IMR-90 (cell line): Measurements from ENCODE around the gene TPO. TPM values are rescaled to one million over a fixed set of nuclear protein-coding genes. Genes with fewer than 3 reads are reported as not detected.

ENCODE experiments used
- ATAC-seq: fragments of 200-7000 bp; cut with Tn5 transposase; 2 replicates; pipeline ENCODE4 v1.9.1; 2020; ENCODE audit warnings: low read depth, mild to moderate bottlenecking, moderate library complexity
- BruUV-seq: library from RNA; stranded (reverse); fragments of 400-500 nt; replicated peaks from 2 replicates; lab custom pipeline; 2021; lab: Mats Ljungman, UMichigan
- CTCF ChIA-PET: fragments of 300-600 bp; formaldehyde crosslinking; extraction: SDS; loops from one replicate; lab custom pipeline; 2021; ENCODE audit warnings: antibody characterized with exemption; lab: Yijun Ruan, JAX
- POLR2A ChIA-PET: fragments of 300-600 bp; sonication (Branson Sonifier 250); formaldehyde crosslinking; loops from one replicate; lab custom pipeline; 2022; ENCODE audit warnings: antibody characterized with exemption; ENCODE audit not compliant: unreplicated experiment; lab: Charles Lee
- DNase-seq: peaks from one replicate; pipeline ENCODE4 v3.0.0; 2013
- H2AFZ ChIP-seq: replicated peaks from 2 replicates; pipeline ENCODE3; 2013; ENCODE audit warnings: low read length, mild to moderate bottlenecking; ENCODE audit not compliant: poor library complexity
- H2AK5ac ChIP-seq: 2 replicates; pipeline ENCODE4 v1.6.1; 2013; ENCODE audit warnings: low read depth, low read length, inconsistent platforms
- H2AK9ac ChIP-seq: replicated peaks from 2 replicates; pipeline ENCODE3; 2013; ENCODE audit warnings: mild to moderate bottlenecking, low read depth, low read length, moderate library complexity; ENCODE audit not compliant: poor library complexity
- H2BK120ac ChIP-seq: 2 replicates; pipeline ENCODE4 v1.6.1; 2013; ENCODE audit warnings: low read depth, low read length, inconsistent platforms
- H2BK15ac ChIP-seq: 3 replicates; pipeline ENCODE4 v1.6.1; 2013; ENCODE audit warnings: low read depth, low read length, inconsistent platforms
- H2BK20ac ChIP-seq: 2 replicates; pipeline ENCODE4 v1.6.1; 2013; ENCODE audit warnings: low read depth, mild to moderate bottlenecking, inconsistent platforms, low read length, moderate library complexity
- H2BK5ac ChIP-seq: 2 replicates; pipeline ENCODE4 v1.6.1; 2013; ENCODE audit warnings: mild to moderate bottlenecking, low read depth, low read length, inconsistent platforms; ENCODE audit not compliant: poor library complexity, severe bottlenecking
- H3K14ac ChIP-seq: replicated peaks from 2 replicates; pipeline ENCODE4 v1.6.1; 2013; ENCODE audit warnings: low read depth, low read length, inconsistent platforms
- H3K18ac ChIP-seq: 2 replicates; pipeline ENCODE4 v1.6.1; 2013; ENCODE audit warnings: low read depth, low read length, control low read depth
- H3K23ac ChIP-seq: 2 replicates; pipeline ENCODE4 v1.6.1; 2013; ENCODE audit warnings: low read depth, low read length, inconsistent platforms
- H3K27ac ChIP-seq: 2 replicates; pipeline ENCODE4 v1.5.1; 2013; ENCODE audit warnings: mild to moderate bottlenecking, control low read depth, low read length; ENCODE audit not compliant: insufficient read depth
- H3K27me3 ChIP-seq: 2 replicates; pipeline ENCODE4 v1.6.1; 2013; ENCODE audit warnings: low read length; ENCODE audit not compliant: control insufficient read depth, insufficient read depth
- H3K36me3 ChIP-seq: 2 replicates; pipeline ENCODE4 v1.6.1; 2013; ENCODE audit warnings: low read length, mixed read lengths; ENCODE audit not compliant: control insufficient read depth, insufficient read depth
- H3K4ac ChIP-seq: 2 replicates; pipeline ENCODE4 v1.6.1; 2013; ENCODE audit warnings: low read depth, low read length, inconsistent platforms
- H3K4me1 ChIP-seq: 2 replicates; pipeline ENCODE4 v1.6.1; 2013; ENCODE audit warnings: low read length, mixed read lengths; ENCODE audit not compliant: control insufficient read depth, insufficient read depth
- H3K4me2 ChIP-seq: 2 replicates; pipeline ENCODE4 v1.6.1; 2013; ENCODE audit warnings: low read depth, mild to moderate bottlenecking, control low read depth, low read length, moderate library complexity
- H3K4me3 ChIP-seq: 2 replicates; pipeline ENCODE4 v1.5.1; 2013; ENCODE audit warnings: low read depth, mild to moderate bottlenecking, control low read depth, low read length, moderate library complexity; ENCODE audit not compliant: insufficient read depth
- H3K56ac ChIP-seq: 2 replicates; pipeline ENCODE4 v1.6.1; 2013; ENCODE audit warnings: low read length, inconsistent platforms; ENCODE audit not compliant: insufficient read depth; ENCODE audit errors: extremely low read depth
- H3K79me1 ChIP-seq, 2 experiments: 2 replicates each; pipeline ENCODE4 v1.6.1; 2013; ENCODE audit warnings: low read length in 2 of 2, inconsistent platforms in 1 of 2, low read depth in 1 of 2
- H3K9ac ChIP-seq: 2 replicates; pipeline ENCODE4 v1.6.1; 2013; ENCODE audit warnings: low read depth, low read length, control low read depth
- H3K9me1 ChIP-seq: 2 replicates; pipeline ENCODE4 v1.6.1; 2013; ENCODE audit warnings: low read length, inconsistent platforms; ENCODE audit not compliant: insufficient read depth
- H3K9me3 ChIP-seq: 2 replicates; pipeline ENCODE4 v1.6.1; 2013; ENCODE audit warnings: low read length; ENCODE audit not compliant: control insufficient read depth, insufficient read depth
- H4K20me1 ChIP-seq: 2 replicates; pipeline ENCODE4 v1.6.1; 2013; ENCODE audit warnings: low read length, inconsistent platforms; ENCODE audit not compliant: insufficient read depth
- H4K5ac ChIP-seq: 2 replicates; pipeline ENCODE4 v1.6.1; 2013; ENCODE audit warnings: mild to moderate bottlenecking, low read depth, low read length, control low read depth
- H4K8ac ChIP-seq, 2 experiments: 2 replicates each; pipeline ENCODE4 v1.6.1; 2013; ENCODE audit warnings: low read depth in 2 of 2, low read length in 2 of 2, control low read depth in 1 of 2, inconsistent platforms in 1 of 2
- H4K91ac ChIP-seq: 2 replicates; pipeline ENCODE4 v1.6.1; 2013; ENCODE audit warnings: low read depth, low read length, inconsistent platforms; ENCODE audit not compliant: insufficient read depth
- BHLHE40 ChIP-seq: fragments of 150-350 bp; IDR thresholded peaks from 2 replicates; pipeline ENCODE4 v1.6.1; 2016; ENCODE audit warnings: mild to moderate bottlenecking, low read depth, low read length
- MAZ ChIP-seq: IDR thresholded peaks from 2 replicates; pipeline ENCODE4 v1.6.1; 2012; ENCODE audit warnings: low read depth, mild to moderate bottlenecking, low read length, improper control_type of control experiment, moderate library complexity, borderline replicate concordance
- MXI1 ChIP-seq: IDR thresholded peaks from 2 replicates; pipeline ENCODE4 v1.6.1; 2012; ENCODE audit warnings: low read depth, mild to moderate bottlenecking, low read length, moderate library complexity, borderline replicate concordance
- SMC3 ChIP-seq: fragments of 150-350 bp; IDR thresholded peaks from 2 replicates; pipeline ENCODE4 v1.6.1; 2016; ENCODE audit warnings: low read depth, mild to moderate bottlenecking, antibody characterized with exemption, low read length, moderate library complexity
- WGBS, 2 experiments: methylation state at CpG; one replicate each; pipeline versions ENCODE4 v1.1.5 to v1.1.7; 2013; ENCODE audit warnings: missing lambda C conversion rate in 2 of 2; ENCODE audit not compliant: insufficient read length in 1 of 2; ENCODE audit errors: extremely low coverage in 2 of 2; 5-methylcytosine and 5-hydroxymethylcytosine counted together
- dilution Hi-C: fragments of 300-500 bp; cut with HindIII; formaldehyde crosslinking; loops from one replicate; pipeline ENCODE4 v1.14.3; 2018; ENCODE audit warnings: low sequenced_read_pairs; ENCODE audit not compliant: unreplicated experiment
- in situ Hi-C: fragments of 300-500 bp; cut with MboI; formaldehyde crosslinking; loops from 3 replicates; pipeline ENCODE4 v1.14.3; 2019; ENCODE audit warnings: low sequenced_read_pairs, inconsistent platforms, mixed read lengths
- intact Hi-C: fragments of 100-400 bp; cut with micrococcal nuclease; formaldehyde crosslinking; loops from 2 replicates; pipeline ENCODE4 v1.10.0; 2022
- polyA plus RNA-seq, 3 experiments: library from polyadenylated mRNA; depleted of rRNA; stranded (reverse); fragments of >200 nt; gene quantifications; 2 replicates each; pipeline ENCODE4 v1.2.3, GENCODE V29; 2012; ENCODE audit warnings: low replicate concordance in 1 of 3
- total RNA-seq: library from RNA; depleted of rRNA; stranded (reverse); fragments of >200 nt; gene quantifications from 2 replicates; pipeline ENCODE4 v1.2.3, GENCODE V29; 2012
- TF ChIP-seq, protein P1 (sequence below): conservative IDR thresholded peaks from 2 replicates; pipeline ENCODE4 v1.5.1; 2012; ENCODE audit warnings: mild to moderate bottlenecking, low read depth, low read length, improper control_type of control experiment

Gene TPO
- total and polyA plus RNA-seq, 2 of the 4 experiments (the other 2 are of a cell fraction): not detected

DNA sequence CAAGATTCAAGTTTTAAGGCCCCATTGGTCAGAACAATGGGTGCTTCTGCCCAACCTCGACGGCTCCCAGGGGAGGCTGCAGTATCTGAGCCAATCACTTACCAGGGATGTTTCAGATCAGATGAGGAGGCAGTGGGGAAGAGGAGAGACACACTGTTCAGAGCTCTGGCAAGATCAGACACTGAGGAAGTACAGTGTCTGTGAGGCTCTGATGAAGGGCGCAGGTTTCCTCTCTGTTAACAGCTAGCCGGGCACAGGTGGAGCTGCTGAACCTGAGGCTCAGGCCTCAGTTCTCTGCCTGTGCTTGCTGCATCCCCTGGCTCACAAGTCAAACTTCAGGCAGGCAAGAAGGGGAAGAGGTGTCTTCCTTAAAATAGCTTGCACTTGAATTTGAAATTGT is 69.7 kb downstream of the TPO start (continued):
- TF ChIP-seq, protein P1, sequence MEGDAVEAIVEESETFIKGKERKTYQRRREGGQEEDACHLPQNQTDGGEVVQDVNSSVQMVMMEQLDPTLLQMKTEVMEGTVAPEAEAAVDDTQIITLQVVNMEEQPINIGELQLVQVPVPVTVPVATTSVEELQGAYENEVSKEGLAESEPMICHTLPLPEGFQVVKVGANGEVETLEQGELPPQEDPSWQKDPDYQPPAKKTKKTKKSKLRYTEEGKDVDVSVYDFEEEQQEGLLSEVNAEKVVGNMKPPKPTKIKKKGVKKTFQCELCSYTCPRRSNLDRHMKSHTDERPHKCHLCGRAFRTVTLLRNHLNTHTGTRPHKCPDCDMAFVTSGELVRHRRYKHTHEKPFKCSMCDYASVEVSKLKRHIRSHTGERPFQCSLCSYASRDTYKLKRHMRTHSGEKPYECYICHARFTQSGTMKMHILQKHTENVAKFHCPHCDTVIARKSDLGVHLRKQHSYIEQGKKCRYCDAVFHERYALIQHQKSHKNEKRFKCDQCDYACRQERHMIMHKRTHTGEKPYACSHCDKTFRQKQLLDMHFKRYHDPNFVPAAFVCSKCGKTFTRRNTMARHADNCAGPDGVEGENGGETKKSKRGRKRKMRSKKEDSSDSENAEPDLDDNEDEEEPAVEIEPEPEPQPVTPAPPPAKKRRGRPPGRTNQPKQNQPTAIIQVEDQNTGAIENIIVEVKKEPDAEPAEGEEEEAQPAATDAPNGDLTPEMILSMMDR: no peak
- no peak for TF ChIP-seq SMC3
- TF ChIP-seq MXI1: no peak

- Histone ChIP-seq H4K91ac (no peak overlapping the region), H3K36me3 (no peaks in the 10 kb centered on the region), H2BK5ac (no peak overlapping the region), H3K56ac (no peak overlapping the region), H3K9ac (no peak overlapping the region), H3K4ac (no peak overlapping the region), H2BK120ac (no peak overlapping the region), H4K20me1 (no peaks in the 10 kb centered on the region), H2AFZ (no peak overlapping the region), H3K79me1 (no peaks in the 10 kb centered on the region), H3K18ac (no peak overlapping the region), H2AK9ac (no peak overlapping the region), H4K5ac (no peak overlapping the region), H3K9me3 (0 out of 2 replicates have a peak, but pooled peaks cover under 1% of the 10 kb centered on the region), H3K4me1 (no peaks in the 10 kb centered on the region), H2BK15ac (no peak overlapping the region), H3K23ac (no peak overlapping the region), H2BK20ac (no peak overlapping the region), H3K4me2 (no peak overlapping the region), H3K27me3 (no peaks in the 10 kb centered on the region), H3K4me3 (no peak overlapping the region), H3K9me1 (no peaks in the 10 kb centered on the region), H4K8ac (no peak overlapping the region), H3K27ac (no peak overlapping the region), H3K14ac (no peak overlapping the region), H2AK5ac (no peak overlapping the region)
- ATAC-seq (no peak), DNase-seq (no peak)
- ChIA-PET CTCF (no interaction called here), POLR2A (no interaction called here)
- dilution Hi-C loops (no loop called here), in situ Hi-C loops (no loop called here), intact Hi-C loops (no loop called here)
- no TSS peak for BruUV-seq
- WGBS, 2 experiments: 35% methylated on average over 5 of the region's 9 CpGs; no CpG with 5 or more reads in 1 of the 2 experiments
- TF ChIP-seq MAZ: no peak
- TF ChIP-seq BHLHE40: no peak
Observed at GRCh38 chr2:1483551-1483950, 70.3 kb downstream of the TPO start.
